ENCODE measurements around the gene MISP.

- TF ChIP-seq CTCF (IDR thresholded peaks at IDR 0.05) = no peak
- TF ChIP-seq EZH2 (IDR thresholded peaks at IDR 0.05; ENCODE audit: borderline replicate concordance, insufficient read depth, low read depth, low read length, poor library complexity, severe bottlenecking) = no peak
These were observed 16.2 kb upstream of the MISP start for GRCh38 chr19:734716-735115.
